GM12878 (cell line): ENCODE results near the gene TCP1. TPM values are rescaled to one million over a fixed set of nuclear protein-coding genes. Genes with fewer than 3 reads are reported as not detected.
"Not testable (repeated sequence)": the region's sequence is repeated elsewhere in the genome, so short reads cannot be mapped to it uniquely, and the experiment has no call there.

Experiments
- ATAC-seq: fragments of 200-7000 bp; cut with Tn5 transposase; 3 replicates; pipeline ENCODE4 v1.9.1; 2020; ENCODE audit warnings: mild to moderate bottlenecking, moderate library complexity
- BruUV-seq: library from RNA; stranded (reverse); fragments of 400-500 nt; replicated peaks from 2 replicates; lab custom pipeline; 2021; lab: Mats Ljungman, UMichigan
- CTCF ChIA-PET: fragments of 300-600 bp; sonication (Branson Sonifier 250); formaldehyde crosslinking; extraction: SDS; loops from one replicate; lab custom pipeline; 2021; ENCODE audit warnings: inconsistent platforms; lab: Yijun Ruan, JAX
- POLR2A ChIA-PET: fragments of 350-600 bp; formaldehyde crosslinking; extraction: SDS; loops from one replicate; lab custom pipeline; 2021; ENCODE audit warnings: inconsistent platforms; lab: Charles Lee
- RAD21 ChIA-PET: fragments of 300-600 bp; sonication (Branson Sonifier 250); formaldehyde crosslinking; loops from one replicate; lab custom pipeline; 2023; ENCODE audit warnings: antibody characterized with exemption; ENCODE audit not compliant: unreplicated experiment; lab: Charles Lee
- SMC1A ChIA-PET: fragments of 300-600 bp; sonication (Branson Sonifier 250); formaldehyde crosslinking; loops from one replicate; lab custom pipeline; 2023; ENCODE audit not compliant: unreplicated experiment, uncharacterized antibody; lab: Charles Lee
- DNase-seq: peaks from one replicate; pipeline ENCODE4 v3.0.0-alpha.2; 2011; ENCODE audit warnings: low read depth, low spot score
- FAIRE-seq: peaks from 3 replicates; lab custom pipeline; 2011; peaks lifted over from hg19 to GRCh38; lab: Jason Lieb, UNC
- H2AFZ ChIP-seq: 2 replicates; pipeline ENCODE4 v1.6.0; 2011; ENCODE audit warnings: low read depth, low read length, control low read depth; ENCODE audit not compliant: control insufficient read depth
- H3K27ac ChIP-seq: 2 replicates; pipeline ENCODE4 v1.5.1; 2011; ENCODE audit warnings: control low read depth; ENCODE audit not compliant: control insufficient read depth, insufficient read depth
- H3K27me3 ChIP-seq, 2 experiments: replicated peaks in 1 of 2; 2 replicates each; pipeline versions ENCODE4 v1.6.0 to v1.6.1; 2011; ENCODE audit warnings: low read length in 1 of 2; ENCODE audit not compliant: control insufficient read depth in 2 of 2, insufficient read depth in 2 of 2
- H3K36me3 ChIP-seq, 2 experiments: 2 replicates each; pipeline ENCODE4 v1.5.1; 2011; ENCODE audit warnings: low read length in 1 of 2; ENCODE audit not compliant: control insufficient read depth in 2 of 2, insufficient read depth in 2 of 2
- H3K4me1 ChIP-seq: 2 replicates; pipeline ENCODE4 v1.6.1; 2011; ENCODE audit warnings: mild to moderate bottlenecking, low read length, moderate library complexity, mixed read lengths; ENCODE audit not compliant: control insufficient read depth, insufficient read depth
- H3K4me2 ChIP-seq: 2 replicates; pipeline ENCODE4 v1.6.0; 2011; ENCODE audit warnings: control low read depth; ENCODE audit not compliant: control insufficient read depth, insufficient read depth
- H3K4me3 ChIP-seq: fragments of 200-600 bp; sonication (generic); 2 replicates; pipeline ENCODE4 v1.5.1; 2016
- H3K79me2 ChIP-seq: 2 replicates; pipeline ENCODE4 v1.6.0; 2011; ENCODE audit warnings: low read length; ENCODE audit not compliant: control insufficient read depth, insufficient read depth
- H3K9ac ChIP-seq: 2 replicates; pipeline ENCODE4 v1.8.0; 2011; ENCODE audit warnings: low read length, control low read depth, mixed read lengths; ENCODE audit not compliant: control insufficient read depth, insufficient read depth
- H3K9me3 ChIP-seq: replicated peaks from 3 replicates; pipeline ENCODE4 v1.5.1; 2011; ENCODE audit warnings: mild to moderate bottlenecking, low read length; ENCODE audit not compliant: control insufficient read depth, insufficient read depth
- H4K20me1 ChIP-seq: 2 replicates; pipeline ENCODE4 v1.6.0; 2011; ENCODE audit not compliant: control insufficient read depth, insufficient read depth
- BCL11A ChIP-seq: IDR thresholded peaks from 2 replicates; pipeline ENCODE4 v1.6.1; 2011; ENCODE audit warnings: low read depth, low read length
- CBX5 ChIP-seq: sonication (generic); IDR thresholded peaks from 2 replicates; pipeline ENCODE4 v1.6.1; 2016; ENCODE audit warnings: low read depth, moderate library complexity, mild to moderate bottlenecking, inconsistent platforms
- PAX8 ChIP-seq: fragments of 450-650 bp; IDR thresholded peaks from 2 replicates; pipeline ENCODE4 v1.6.1; 2017; ENCODE audit warnings: mild to moderate bottlenecking, moderate library complexity
- RBBP5 ChIP-seq: fragments of 200-600 bp; sonication (generic); conservative IDR thresholded peaks from 2 replicates; pipeline ENCODE4 v1.6.1; 2016
- ZNF217 ChIP-seq: fragments of 450-650 bp; IDR thresholded peaks from 2 replicates; pipeline ENCODE4 v1.6.1; 2017; ENCODE audit warnings: antibody characterized with exemption, mild to moderate bottlenecking
- WGBS: methylation state at CpG from one replicate; pipeline ENCODE4 v1.1.6; 2016; ENCODE audit warnings: low lambda C conversion rate; ENCODE audit not compliant: insufficient replicate concordance, insufficient coverage; ENCODE audit errors: missing lambda C conversion rate; 5-methylcytosine and 5-hydroxymethylcytosine counted together
- in situ Hi-C: fragments of 300-500 bp; cut with MboI; formaldehyde crosslinking; loops from 9 replicates; pipeline ENCODE4 v1.14.3; 2018; ENCODE audit warnings: mixed read lengths
- intact Hi-C: fragments of 100-400 bp; cut with micrococcal nuclease; formaldehyde crosslinking; loops from one replicate; pipeline ENCODE4 v1.14.2; 2022; ENCODE audit not compliant: unreplicated experiment
- polyA plus RNA-seq, 11 experiments: library from polyadenylated mRNA; depleted of rRNA in 4 of 11; unstranded in 6 of 11; stranded (reverse) in 5 of 11; fragments of >200 nt; fragmentation: Nextera tagmentation in 4 of 11; fragmentation: Illumina TruSeq in 1 of 11; extraction: Ambion mirVana in 4 of 11; extraction: Trizol in 1 of 11; gene quantifications; 1 replicate in 1 of 11; 2 replicates in 10 of 11; pipeline versions ENCODE4 v1.2.1 to v1.2.3, GENCODE V29; 2011 to 2016; ENCODE audit warnings: inconsistent platforms in 2 of 11, missing spikeins in 2 of 11, low read depth in 1 of 11
- total RNA-seq, 4 experiments: library from RNA; depleted of rRNA in 3 of 4; stranded (reverse); fragments of >200 nt in 3 of 4; fragmentation: Illumina TruSeq in 1 of 4; extraction: Trizol in 1 of 4; gene quantifications; 2 replicates each; pipeline versions ENCODE4 v1.2.1 to v1.2.3, GENCODE V29; 2013 to 2021
- TF ChIP-seq, protein P1 (sequence below): fragments of 450-650 bp; IDR thresholded peaks from 2 replicates; pipeline ENCODE4 v1.6.1; 2014; ENCODE audit warnings: mild to moderate bottlenecking

Gene TCP1
- total and polyA plus RNA-seq, 10 of the 15 experiments (the other 5 are each of a cell fraction or from before 2014, with no cell fraction given), result 133 to 457 (median 306) TPM

DNA sequence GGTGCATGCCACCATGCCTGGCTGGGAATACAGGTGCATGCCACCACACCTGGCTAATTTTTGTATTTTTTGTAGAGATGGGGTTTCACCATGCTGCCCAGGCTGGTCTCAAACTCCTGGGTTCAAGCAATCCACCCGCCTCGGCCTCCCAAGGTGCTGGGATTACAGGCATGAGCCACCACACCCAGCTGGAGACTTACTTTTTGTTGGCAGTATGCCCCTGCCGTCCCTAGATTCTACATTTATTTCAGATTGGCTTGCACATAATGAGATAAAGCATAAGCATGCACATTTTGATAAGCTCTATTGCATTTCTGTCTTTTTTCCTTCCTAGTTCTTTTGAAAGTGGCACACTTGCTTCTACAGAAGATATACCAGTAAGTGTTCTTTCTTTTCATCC is 27.4 kb upstream of the TCP1 start:
- H3K9me3 ChIP-seq, CTCF ChIA-PET, H3K9ac ChIP-seq, H3K4me3 ChIP-seq, BruUV-seq, SMC1A ChIA-PET, in situ Hi-C loops, H2AFZ ChIP-seq, POLR2A ChIA-PET, H3K79me2 ChIP-seq, FAIRE-seq, intact Hi-C loops, ATAC-seq, H3K36me3 ChIP-seq, H3K4me1 ChIP-seq, H3K4me2 ChIP-seq, H3K27ac ChIP-seq, DNase-seq, H4K20me1 ChIP-seq, H3K27me3 ChIP-seq: not testable (repeated sequence)
- RAD21 ChIA-PET, result interaction anchor here (0.7 kb wide), 1 partner anchor 279 kb away, joined by 4 read pairs; no protein-coding TSS in a partner anchor
- 61% methylated on average over 3 of the region's 3 CpGs for WGBS

DNA sequence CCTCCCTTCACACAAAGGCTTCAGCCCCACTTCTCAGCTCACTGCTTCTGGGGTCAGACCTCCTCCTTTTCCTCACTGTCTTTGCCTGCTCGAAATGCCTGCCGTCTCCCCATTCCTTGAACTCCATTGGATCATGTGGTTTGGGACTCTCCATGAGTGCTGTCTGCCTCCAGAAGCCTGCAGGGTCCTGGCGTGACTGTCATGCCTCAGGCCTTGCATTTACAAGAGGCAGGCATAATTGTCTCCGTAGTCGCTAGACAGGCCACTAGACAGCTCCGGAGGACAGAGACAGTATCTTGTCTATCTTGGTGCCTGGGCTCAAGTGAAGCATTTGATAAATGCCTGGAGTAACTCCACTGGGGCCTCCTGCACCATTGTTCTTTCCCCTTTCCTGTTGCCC is 26.0 kb upstream of the TCP1 start:
- Histone ChIP-seq H3K9ac (no peak overlapping the region), H2AFZ (no peak overlapping the region), H3K9me3 (no peaks in the 10 kb centered on the region), H3K79me2 (no peaks in the 10 kb centered on the region), H3K36me3 (no peaks in the 10 kb centered on the region), H4K20me1 (no peaks in the 10 kb centered on the region), H3K4me1 (no peaks in the 10 kb centered on the region), H3K27me3 (no peaks in the 10 kb centered on the region), H3K27ac (no peak overlapping the region), H3K4me3 (no peak overlapping the region), H3K4me2 (no peak overlapping the region)
- CTCF ChIA-PET, result no interaction called here
- FAIRE-seq (no peak), ATAC-seq (no peak), DNase-seq (no peak)
- no peak for TF ChIP-seq RBBP5
- TF ChIP-seq BCL11A, result no peak
- no peak for TF ChIP-seq ZNF217
- TF ChIP-seq, protein P1, sequence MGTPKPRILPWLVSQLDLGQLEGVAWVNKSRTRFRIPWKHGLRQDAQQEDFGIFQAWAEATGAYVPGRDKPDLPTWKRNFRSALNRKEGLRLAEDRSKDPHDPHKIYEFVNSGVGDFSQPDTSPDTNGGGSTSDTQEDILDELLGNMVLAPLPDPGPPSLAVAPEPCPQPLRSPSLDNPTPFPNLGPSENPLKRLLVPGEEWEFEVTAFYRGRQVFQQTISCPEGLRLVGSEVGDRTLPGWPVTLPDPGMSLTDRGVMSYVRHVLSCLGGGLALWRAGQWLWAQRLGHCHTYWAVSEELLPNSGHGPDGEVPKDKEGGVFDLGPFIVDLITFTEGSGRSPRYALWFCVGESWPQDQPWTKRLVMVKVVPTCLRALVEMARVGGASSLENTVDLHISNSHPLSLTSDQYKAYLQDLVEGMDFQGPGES, result no peak
- no peak for TF ChIP-seq CBX5
- no peak for TF ChIP-seq PAX8
- no TSS peak for BruUV-seq
- in situ Hi-C loops, result no loop called here
- POLR2A ChIA-PET, result no interaction called here
- intact Hi-C loops, result no loop called here
- RAD21 ChIA-PET, result no interaction called here
- SMC1A ChIA-PET, result no interaction called here
- WGBS, result 93% methylated on average over 6 of the region's 6 CpGs
